ENCODE results near the gene OR5D14.

The OR5D14 gene

GRCh38 chr11:55811067-55811466 lies 15.7 kb downstream of the OR5D14 start, which contains the start of gene OR5L1:
OR5L1 (plus strand) TSS chr11:55811367; CDS start chr11:55811467, 100 bp downstream.
- TF ChIP-seq EP300 (IDR thresholded peaks at IDR 0.05; ENCODE audit: borderline replicate concordance), result no peak
- TF ChIP-seq TAF1 (IDR thresholded peaks at IDR 0.05; ENCODE audit: low read depth), result no peak
- no peak for TF ChIP-seq RAD21 (IDR thresholded peaks at IDR 0.05; ENCODE audit: low read depth)
- no peak for TF ChIP-seq TEAD4 (IDR thresholded peaks at IDR 0.05)
- TF ChIP-seq TCF12 (IDR thresholded peaks at IDR 0.05; ENCODE audit: low read depth), result no peak
- no peak for TF ChIP-seq REST (IDR thresholded peaks at IDR 0.05; ENCODE audit: low read depth)
- TF ChIP-seq ZBTB7A (IDR thresholded peaks at IDR 0.05; ENCODE audit: low read depth), result no peak
- TF ChIP-seq YY1 (IDR thresholded peaks at IDR 0.05; ENCODE audit: low read depth), result no peak
- no peak for TF ChIP-seq MAX (IDR thresholded peaks at IDR 0.05)
- TF ChIP-seq USF1 (IDR thresholded peaks at IDR 0.05), result no peak
- no peak for TF ChIP-seq CEBPB (IDR thresholded peaks at IDR 0.05)
- no peak for TF ChIP-seq NFIC (IDR thresholded peaks at IDR 0.05)
- no peak for TF ChIP-seq CREB1 (IDR thresholded peaks at IDR 0.05; ENCODE audit: low read depth)
- TF ChIP-seq FOXM1 (IDR thresholded peaks at IDR 0.05; ENCODE audit: borderline replicate concordance, low read depth), result no peak
- TF ChIP-seq EGR1 (IDR thresholded peaks at IDR 0.05), result no peak

- no peak for TF ChIP-seq REST (IDR thresholded peaks at IDR 0.05; ENCODE audit: low read depth)
- TF ChIP-seq TCF12 (IDR thresholded peaks at IDR 0.05; ENCODE audit: low read depth), result no peak
- TF ChIP-seq CEBPB (IDR thresholded peaks at IDR 0.05), result no peak
- no peak for TF ChIP-seq EP300 (IDR thresholded peaks at IDR 0.05; ENCODE audit: borderline replicate concordance)
- no peak for TF ChIP-seq USF1 (IDR thresholded peaks at IDR 0.05)
- no peak for TF ChIP-seq YY1 (IDR thresholded peaks at IDR 0.05; ENCODE audit: low read depth)
- TF ChIP-seq FOXM1 (IDR thresholded peaks at IDR 0.05; ENCODE audit: borderline replicate concordance, low read depth), result no peak
- TF ChIP-seq NFIC (IDR thresholded peaks at IDR 0.05), result no peak
- no peak for TF ChIP-seq EGR1 (IDR thresholded peaks at IDR 0.05)
- no peak for TF ChIP-seq CREB1 (IDR thresholded peaks at IDR 0.05; ENCODE audit: low read depth)
- no peak for TF ChIP-seq ZBTB7A (IDR thresholded peaks at IDR 0.05; ENCODE audit: low read depth)
- TF ChIP-seq TAF1 (IDR thresholded peaks at IDR 0.05; ENCODE audit: low read depth), result no peak
- no peak for TF ChIP-seq MAX (IDR thresholded peaks at IDR 0.05)
- no peak for TF ChIP-seq RAD21 (IDR thresholded peaks at IDR 0.05; ENCODE audit: low read depth)
- no peak for TF ChIP-seq TEAD4 (IDR thresholded peaks at IDR 0.05)
Measured at GRCh38 chr11:55819330-55819729, 24.0 kb downstream of the OR5D14 start, which contains the start of gene OR5D18. OR5D18 (plus strand) TSS chr11:55819630; CDS start chr11:55819630, 0 bp downstream.

GRCh38 chr11:55826919-55827318 lies 31.6 kb downstream of the OR5D14 start, which contains the start of gene OR5L2:
OR5L2 (plus strand) TSS chr11:55827219; CDS start chr11:55827219, 0 bp downstream.
- TF ChIP-seq USF1 (IDR thresholded peaks at IDR 0.05) (no peak), FOXM1 (IDR thresholded peaks at IDR 0.05; ENCODE audit: borderline replicate concordance, low read depth) (no peak), CEBPB (IDR thresholded peaks at IDR 0.05) (no peak), TEAD4 (IDR thresholded peaks at IDR 0.05) (no peak), EGR1 (IDR thresholded peaks at IDR 0.05) (no peak), NFIC (IDR thresholded peaks at IDR 0.05) (no peak), ZBTB7A (IDR thresholded peaks at IDR 0.05; ENCODE audit: low read depth) (no peak), EP300 (IDR thresholded peaks at IDR 0.05; ENCODE audit: borderline replicate concordance) (no peak), TAF1 (IDR thresholded peaks at IDR 0.05; ENCODE audit: low read depth) (no peak), CREB1 (IDR thresholded peaks at IDR 0.05; ENCODE audit: low read depth) (no peak), REST (IDR thresholded peaks at IDR 0.05; ENCODE audit: low read depth) (no peak), MAX (IDR thresholded peaks at IDR 0.05) (no peak), TCF12 (IDR thresholded peaks at IDR 0.05; ENCODE audit: low read depth) (no peak), RAD21 (IDR thresholded peaks at IDR 0.05; ENCODE audit: low read depth) (no peak)
